Testis (tissue), 2 donors: ENCODE measurements around the gene GALNT17.

Source experiments
- CTCF ChIP-seq, 3 experiments: fragments of 450-650 bp in 2 of 3; fragments of 200-600 bp in 1 of 3; sonication (generic) in 1 of 3; IDR thresholded peaks; one replicate each; pipeline ENCODE4 v1.5.1; 2016 to 2019; ENCODE audit warnings: antibody characterized with exemption in 3 of 3, mild to moderate bottlenecking in 2 of 3, moderate library complexity in 1 of 3
- POLR2A ChIP-seq: fragments of 450-650 bp; IDR thresholded peaks from one replicate; pipeline ENCODE4 v1.6.1; 2017; ENCODE audit warnings: antibody characterized with exemption, mild to moderate bottlenecking, moderate library complexity

GRCh38 chr7:71740174-71740560, 608.2 kb downstream of the GALNT17 start:
- TF ChIP-seq CTCF (IDR thresholded peaks at IDR 0.05) (no peak), POLR2A (no peak)
